RWPE1 (cell line): ENCODE results near the gene ZNF646.
A peak's percentile ranks its signal among the peaks of the same experiment; 100 is the strongest.

Experiments used
- CTCF ChIA-PET: fragments of 350-600 bp; sonication (Branson Sonifier 250); formaldehyde crosslinking; extraction: SDS; loops from one replicate; lab custom pipeline; 2021; lab: Yijun Ruan, JAX
- POLR2A ChIA-PET: fragments of 400-600 bp; formaldehyde crosslinking; extraction: SDS; loops from one replicate; lab custom pipeline; 2020; ENCODE audit warnings: antibody characterized with exemption; ENCODE audit not compliant: low non-redundant PET; lab: Yijun Ruan, JAX
- DNase-seq: peaks from one replicate; pipeline ENCODE4 v3.0.0; 2012; ENCODE audit warnings: low spot score
- H3K27ac ChIP-seq: fragments of 450-650 bp; 2 replicates; pipeline ENCODE4 v1.5.1; 2017
- TF ChIP-seq, protein P1 (sequence below): fragments of 450-650 bp; conservative IDR thresholded peaks from 2 replicates; pipeline ENCODE4 v1.5.1; 2017; ENCODE audit warnings: low read depth, mild to moderate bottlenecking

The ZNF646 gene

GRCh38 chr16:31132303-31132979 is 58.2 kb downstream of the ZNF646 start:
- ChIA-PET CTCF (interaction anchor here (0.6 to 2.2 kb wide), 3 partner anchors 10 to 38 kb away, joined by 4 to 11 read pairs (median 4); no protein-coding TSS in a partner anchor), POLR2A (interaction anchor here (1.4 kb wide), 1 partner anchor 15 kb away, joined by 3 read pairs; the partner anchor contains the start of gene KAT8)
- H3K27ac ChIP-seq, result peak overlapping the region; percentile 98
- TF ChIP-seq, protein P1, sequence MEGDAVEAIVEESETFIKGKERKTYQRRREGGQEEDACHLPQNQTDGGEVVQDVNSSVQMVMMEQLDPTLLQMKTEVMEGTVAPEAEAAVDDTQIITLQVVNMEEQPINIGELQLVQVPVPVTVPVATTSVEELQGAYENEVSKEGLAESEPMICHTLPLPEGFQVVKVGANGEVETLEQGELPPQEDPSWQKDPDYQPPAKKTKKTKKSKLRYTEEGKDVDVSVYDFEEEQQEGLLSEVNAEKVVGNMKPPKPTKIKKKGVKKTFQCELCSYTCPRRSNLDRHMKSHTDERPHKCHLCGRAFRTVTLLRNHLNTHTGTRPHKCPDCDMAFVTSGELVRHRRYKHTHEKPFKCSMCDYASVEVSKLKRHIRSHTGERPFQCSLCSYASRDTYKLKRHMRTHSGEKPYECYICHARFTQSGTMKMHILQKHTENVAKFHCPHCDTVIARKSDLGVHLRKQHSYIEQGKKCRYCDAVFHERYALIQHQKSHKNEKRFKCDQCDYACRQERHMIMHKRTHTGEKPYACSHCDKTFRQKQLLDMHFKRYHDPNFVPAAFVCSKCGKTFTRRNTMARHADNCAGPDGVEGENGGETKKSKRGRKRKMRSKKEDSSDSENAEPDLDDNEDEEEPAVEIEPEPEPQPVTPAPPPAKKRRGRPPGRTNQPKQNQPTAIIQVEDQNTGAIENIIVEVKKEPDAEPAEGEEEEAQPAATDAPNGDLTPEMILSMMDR, result no peak
- no peak for DNase-seq

DNA sequence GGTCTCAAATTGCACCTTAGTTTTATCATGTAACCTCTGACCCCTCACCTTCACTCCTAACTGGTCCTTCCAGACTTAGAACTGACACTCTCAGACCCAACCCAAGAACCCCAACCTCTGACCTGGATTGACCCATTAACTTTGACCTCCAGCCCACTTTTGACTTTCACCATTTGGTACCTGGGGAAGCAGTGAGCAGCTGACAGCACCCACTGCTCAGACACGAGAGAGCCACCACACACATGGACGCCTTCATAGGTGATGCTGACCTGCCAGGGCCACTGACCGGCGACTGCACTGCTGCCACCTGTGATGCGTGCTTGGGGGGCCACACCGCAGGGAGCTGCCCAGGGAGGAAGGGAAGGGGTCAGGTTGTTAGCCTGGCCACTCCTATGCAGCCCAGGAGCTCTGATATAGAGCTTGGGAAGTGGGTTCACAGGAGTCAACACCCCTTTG is 58.9 kb downstream of the ZNF646 start:
- no peak for DNase-seq
- CTCF ChIA-PET, result interaction anchor here (0.6 to 2.2 kb wide), 2 partner anchors 9 to 39 kb away, joined by 4 to 11 read pairs; no protein-coding TSS in a partner anchor
- peak overlapping the region; percentile 98 for H3K27ac ChIP-seq
- POLR2A ChIA-PET, result interaction anchor here (0.6 to 1.4 kb wide), 2 partner anchors 15 to 282 kb away, joined by 3 read pairs; partner anchors contain the start of gene KAT8
- TF ChIP-seq, protein P1, result no peak
